ENCODE data around the gene MINDY2.
A peak's percentile ranks its signal among the peaks of the same experiment; 100 is the strongest.
"Not testable (repeated sequence)": the region's sequence is repeated elsewhere in the genome, so short reads cannot be mapped to it uniquely, and the experiment has no call there.

Gene MINDY2

GRCh38 chr15:58755350-58755749 lies 15.8 kb upstream of the MINDY2 start:
- no peak for DNase-seq

GRCh38 chr15:58755956-58756355 lies 15.1 kb upstream of the MINDY2 start:
- no peak for DNase-seq

DNA sequence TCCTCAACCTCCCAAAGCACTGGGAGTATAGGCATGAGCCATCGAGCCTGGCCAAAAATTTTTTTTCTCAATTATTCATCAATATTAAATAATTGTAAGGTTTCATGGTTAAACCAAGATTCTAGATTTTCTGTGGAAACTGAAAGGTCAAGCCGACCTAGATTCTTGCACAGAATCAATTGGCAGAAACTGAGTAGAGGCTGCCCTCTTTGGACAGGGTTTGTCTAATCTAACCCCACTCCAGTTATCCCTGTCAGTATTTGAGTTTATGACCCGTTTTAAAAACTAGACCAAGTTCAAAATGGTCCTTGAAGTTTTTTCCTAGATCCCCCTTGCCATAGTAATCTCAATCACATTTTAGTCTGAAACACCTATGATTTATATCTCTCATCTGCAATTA lies 13.0 kb upstream of the MINDY2 start:
- DNase-seq: no peak

- peak; percentile 5 to 7 for DNase-seq
Observed at GRCh38 chr15:58760385-58761009, 10.6 kb upstream of the MINDY2 start.

DNA sequence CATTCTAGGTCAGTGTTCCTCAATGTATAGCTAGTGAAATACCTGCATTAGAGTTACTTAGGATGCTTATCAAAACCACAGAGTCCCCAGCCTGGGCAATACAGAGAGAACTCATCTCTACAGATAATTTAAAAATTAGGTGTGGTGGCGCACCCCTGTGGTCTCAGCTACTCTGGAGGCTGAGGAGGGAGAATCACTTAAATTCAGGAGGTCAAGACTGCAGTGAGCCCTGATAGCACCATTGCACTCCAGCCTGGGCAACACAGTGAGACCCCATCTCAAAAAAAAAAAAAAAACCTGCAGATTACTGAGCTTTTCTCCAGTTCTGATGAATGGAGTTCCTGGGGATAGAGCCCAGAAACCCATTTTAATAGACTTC lies 10.1 kb upstream of the MINDY2 start:
- DNase-seq: no peak

- no peak for DNase-seq
Observed at GRCh38 chr15:58762285-58762684, 8.8 kb upstream of the MINDY2 start.

DNA sequence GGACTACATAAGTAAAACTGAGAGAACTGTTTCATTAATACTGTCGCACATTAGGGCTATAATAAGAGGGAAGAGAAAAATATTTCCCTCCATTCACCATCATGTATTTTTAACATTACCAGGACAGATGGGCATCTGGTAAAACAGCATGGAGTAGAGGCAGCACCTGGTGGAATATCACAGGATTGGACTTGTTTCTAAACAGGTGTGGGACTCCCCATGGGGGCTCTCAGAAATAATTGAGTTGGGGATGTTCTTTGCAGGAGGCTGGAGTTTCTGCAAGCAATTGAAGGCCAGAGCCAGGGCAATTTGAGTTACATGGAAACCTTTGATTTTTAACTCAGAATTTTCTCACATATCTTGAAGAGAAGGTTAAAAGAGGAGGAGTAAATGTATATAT lies 8.4 kb upstream of the MINDY2 start:
- no peak for DNase-seq

DNA sequence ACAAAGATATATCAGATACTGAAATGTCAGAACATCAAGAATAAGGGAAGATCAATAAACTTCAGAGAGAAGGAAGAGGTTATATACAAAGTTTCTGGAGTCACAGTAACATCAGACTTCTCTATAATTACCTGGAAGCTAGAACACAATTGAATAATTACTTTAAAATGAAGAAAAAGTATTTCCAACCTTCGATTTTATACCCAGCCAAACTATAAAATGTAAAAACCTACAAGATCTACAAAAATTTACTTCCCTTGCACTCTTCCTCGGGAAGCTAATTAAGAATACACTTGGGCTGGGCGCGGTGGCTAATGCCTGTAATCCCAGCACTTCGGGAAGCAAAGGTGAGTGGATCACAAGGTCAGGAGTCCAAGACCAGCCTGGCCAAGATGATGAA lies 6.6 kb upstream of the MINDY2 start:
- DNase-seq: no peak

GRCh38 chr15:58766290-58766689 lies 4.8 kb upstream of the MINDY2 start:
- no peak for DNase-seq

DNA sequence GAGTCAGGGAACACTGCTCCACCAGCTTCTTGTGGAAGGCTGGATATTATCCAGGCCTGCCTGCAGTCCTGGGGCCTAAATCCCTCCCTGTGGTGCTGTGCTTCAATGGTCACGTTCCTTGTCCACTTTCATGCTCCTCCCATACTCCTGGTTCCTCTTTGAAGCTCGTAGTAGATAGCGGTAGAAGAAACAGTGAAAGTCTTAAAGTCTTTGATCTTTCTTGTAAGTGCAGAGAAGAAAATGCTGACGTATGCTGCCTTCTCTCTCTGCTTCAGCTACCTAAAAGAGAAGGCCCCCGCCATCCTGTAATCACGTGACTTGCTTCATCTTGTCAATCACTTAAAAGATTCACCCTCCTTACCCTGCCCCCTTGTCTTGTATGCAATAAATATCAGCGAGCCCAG lies 2.5 kb upstream of the MINDY2 start:
- DNase-seq: not testable (repeated sequence)

DNA sequence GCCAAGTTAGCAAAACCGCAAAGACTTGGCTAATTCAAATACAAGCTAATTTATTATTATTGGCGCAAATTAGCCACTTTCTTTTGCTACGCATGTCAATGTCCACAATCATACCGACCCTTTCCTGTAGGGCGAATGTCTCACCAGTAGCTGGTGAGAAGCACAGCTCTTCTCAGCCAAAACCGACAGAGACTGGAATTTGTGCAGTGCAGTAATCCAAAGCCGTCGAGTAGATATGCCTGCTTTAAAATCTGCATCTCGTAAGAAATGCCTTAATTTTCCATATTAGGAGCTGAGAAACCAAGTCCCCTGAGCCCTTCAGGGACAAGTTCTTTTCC lies 614 bp upstream of the MINDY2 start:
- DNase-seq: no peak

GRCh38 chr15:58771621-58772250 lies 634 bp downstream of the MINDY2 start:
- no peak for DNase-seq

DNA sequence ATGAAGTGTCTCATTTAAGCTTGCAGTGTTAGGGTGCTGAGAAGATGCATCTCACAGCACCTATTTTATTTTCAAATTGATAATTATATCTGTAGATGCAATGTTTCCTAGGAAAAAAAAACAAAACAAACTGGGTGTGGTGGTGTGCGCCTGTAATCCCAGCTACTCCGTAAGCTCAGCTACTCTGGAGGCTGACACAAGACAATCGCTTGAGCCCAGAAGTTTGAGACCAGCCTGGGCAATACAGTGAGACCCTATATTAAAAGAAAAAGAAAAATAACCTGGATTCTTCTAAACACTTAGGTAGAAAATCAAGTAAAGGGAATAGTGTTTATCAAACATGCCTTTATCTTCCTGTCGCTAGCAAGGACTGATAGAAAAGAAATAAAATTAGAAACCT lies 1.9 kb downstream of the MINDY2 start:
- DNase-seq: no peak

- no peak for DNase-seq
Observed at GRCh38 chr15:58775402-58775801, 4.3 kb downstream of the MINDY2 start.

GRCh38 chr15:58777107-58777506 lies 6.0 kb downstream of the MINDY2 start:
- DNase-seq: no peak

- DNase-seq: no peak
Observed at GRCh38 chr15:58779554-58779953, 8.5 kb downstream of the MINDY2 start.

GRCh38 chr15:58785355-58785754 lies 14.3 kb downstream of the MINDY2 start:
- DNase-seq: no peak

GRCh38 chr15:58788056-58788710 lies 17.1 kb downstream of the MINDY2 start:
- no peak for DNase-seq

DNA sequence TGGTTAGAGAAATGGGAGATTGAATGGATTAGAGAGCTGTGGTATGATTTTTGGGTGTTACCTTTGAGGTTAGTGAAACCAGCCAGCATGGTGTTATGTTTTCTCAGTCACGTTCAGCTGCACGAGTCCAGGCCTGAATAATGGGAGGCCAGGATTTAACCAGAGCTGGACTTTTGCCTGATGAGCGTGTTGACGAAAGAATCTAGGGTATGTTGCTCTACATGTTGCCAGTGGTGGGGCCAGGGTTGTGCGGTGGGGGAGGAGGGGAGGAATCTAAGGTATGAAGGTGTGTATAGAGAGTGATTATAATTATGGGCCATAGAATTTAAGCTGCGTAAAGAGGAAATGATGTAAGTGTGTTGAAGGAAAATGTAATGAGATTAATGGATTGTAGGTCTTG lies 22.8 kb downstream of the MINDY2 start:
- DNase-seq: no peak

DNA sequence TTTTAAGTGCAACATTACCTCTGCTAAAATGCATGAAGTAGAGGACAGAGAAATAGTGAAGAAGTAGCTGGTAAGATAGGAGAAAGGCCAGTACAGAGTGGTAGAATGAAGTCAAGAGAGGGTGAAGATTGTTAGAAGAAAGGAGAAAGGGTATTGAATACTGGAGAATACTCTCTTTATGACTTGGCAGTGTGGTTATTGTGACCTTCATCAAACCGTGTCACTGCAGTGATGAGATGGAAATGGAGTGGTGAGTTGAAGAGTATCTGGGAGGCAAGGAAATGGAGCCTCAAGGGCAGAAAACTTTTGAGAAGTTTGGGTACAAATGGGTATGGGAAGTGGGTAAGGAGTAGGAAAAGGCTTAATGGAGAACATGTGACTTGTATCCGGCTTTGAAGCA lies 24.7 kb downstream of the MINDY2 start:
- DNase-seq: no peak

- no peak for DNase-seq
Observed at GRCh38 chr15:58797505-58797904, 26.4 kb downstream of the MINDY2 start.

DNA sequence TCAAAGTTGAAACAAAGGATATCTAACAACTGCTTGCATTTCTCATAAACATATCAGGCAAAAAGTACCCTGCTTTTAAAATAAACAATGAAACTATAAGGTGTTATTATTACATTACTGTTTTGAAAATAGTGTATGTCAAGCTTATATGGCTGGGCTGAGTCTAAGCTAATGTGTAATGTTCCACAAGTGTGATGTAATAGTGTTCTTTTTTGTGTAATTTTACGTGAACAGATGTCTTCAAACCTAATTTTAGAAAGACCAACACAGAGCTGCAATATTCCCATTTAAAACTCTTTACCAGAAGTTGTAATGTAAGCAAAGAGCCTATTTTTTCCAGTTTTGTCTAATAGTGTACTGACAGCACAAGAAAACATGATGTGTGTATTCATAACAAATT lies 34.0 kb downstream of the MINDY2 start:
- no peak for DNase-seq

DNA sequence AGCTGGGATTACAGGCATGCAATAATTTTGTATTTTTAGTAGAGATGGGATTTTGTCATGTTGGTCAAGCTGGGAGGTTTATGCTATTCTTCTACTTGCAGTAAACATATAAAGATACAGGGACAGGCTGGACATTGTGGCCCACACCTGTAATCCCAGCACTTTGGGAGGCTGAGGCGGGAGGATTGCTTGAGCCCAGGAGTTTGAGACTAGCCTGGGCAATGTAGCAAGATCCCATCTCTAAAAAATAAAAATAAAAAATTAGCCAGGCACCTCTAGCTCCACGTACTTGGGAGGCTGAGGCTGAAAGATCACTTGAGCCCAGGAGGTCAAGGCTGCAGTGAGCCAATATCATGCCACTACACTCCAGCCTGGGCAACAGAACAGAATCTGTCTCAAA lies 52.2 kb downstream of the MINDY2 start:
- DNase-seq: not testable (repeated sequence)

DNA sequence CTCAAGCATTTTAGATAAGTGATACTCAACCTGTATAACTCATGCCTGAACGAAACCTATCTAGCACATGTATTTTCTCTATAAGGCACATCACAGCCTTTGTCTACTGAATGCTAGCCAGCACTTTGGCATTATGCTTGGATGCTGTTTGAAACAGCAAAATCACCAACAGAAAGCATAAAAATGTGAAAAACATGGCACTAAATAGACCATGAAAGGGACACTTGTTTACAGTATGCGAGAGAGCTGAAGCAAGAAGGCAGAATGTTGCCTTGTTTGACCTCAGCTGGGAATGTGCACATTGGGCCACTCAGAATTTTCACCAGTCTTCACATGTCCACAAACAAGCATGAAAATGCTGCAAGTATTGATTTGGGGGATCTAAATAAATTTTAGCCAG lies 59.5 kb downstream of the MINDY2 start:
- no peak for DNase-seq
